Stimulated activated naive B cell treated with anti-CD40 and anti-IgM and Interleukin-4, amounts not matched to agents 10 μg/mL and 1 μg/mL and 100 μg/mL, for 72 hours (primary cell): Measurements from ENCODE around the gene CABLES2.

Experiments used
- ATAC-seq, 2 donors: fragments of 150-1000 bp; cut with Tn5 transposase; replicated peaks; 2 replicates each; pipeline ENCODE4 v1.10.0; 2021; ENCODE audit warnings: moderate library complexity in 1 of 2
- DNase-seq: peaks from one replicate; pipeline ENCODE4 v3.0.0; 2021
- H3K27ac Mint-ChIP-seq: one replicate; pipeline ENCODE4 v1.8.0; 2022; ENCODE audit warnings: mild to moderate bottlenecking, mixed read lengths
- H3K27me3 Mint-ChIP-seq, 2 donors: one replicate each; pipeline ENCODE4 v1.8.0; 2022; ENCODE audit warnings: mixed read lengths in 2 of 2
- H3K36me3 Mint-ChIP-seq, 2 donors: one replicate each; pipeline ENCODE4 v1.8.0; 2022; ENCODE audit warnings: mixed read lengths in 2 of 2, mild to moderate bottlenecking in 1 of 2
- H3K4me1 Mint-ChIP-seq, 2 donors: one replicate each; pipeline ENCODE4 v1.8.0; 2022; ENCODE audit warnings: mixed read lengths in 2 of 2, mild to moderate bottlenecking in 1 of 2
- H3K4me3 Mint-ChIP-seq, 2 donors: one replicate each; pipeline ENCODE4 v1.8.0; 2022; ENCODE audit warnings: mild to moderate bottlenecking in 2 of 2, mixed read lengths in 2 of 2, moderate library complexity in 1 of 2
- H3K9me3 Mint-ChIP-seq, 2 donors: one replicate each; pipeline ENCODE4 v1.8.0; 2022; ENCODE audit warnings: mixed read lengths in 2 of 2, mild to moderate bottlenecking in 1 of 2

The CABLES2 gene

GRCh38 chr20:62398120-62398821 is 8.8 kb downstream of the CABLES2 start:
- H3K36me3 Mint-ChIP-seq: peaks cover 27 to 43% of the 10 kb centered on the region in 2 donors
- DNase-seq (no peak), ATAC-seq (no peak)
- no peak overlapping the region for H3K27ac Mint-ChIP-seq
- H3K4me1 Mint-ChIP-seq: peaks cover 12 to 24% of the 10 kb centered on the region in 2 donors
- H3K9me3 Mint-ChIP-seq: peaks cover 4 to 8% of the 10 kb centered on the region in 2 donors
- no peak overlapping the region for H3K4me3 Mint-ChIP-seq
- no peaks in the 10 kb centered on the region for H3K27me3 Mint-ChIP-seq

- Mint-ChIP-seq H3K27me3 (no peaks in the 10 kb centered on the region), H3K36me3 (peaks cover 32 to 45% of the 10 kb centered on the region in 2 donors), H3K27ac (peak overlapping the region; percentile 28), H3K4me1 (peaks cover 10 to 18% of the 10 kb centered on the region in 2 donors), H3K4me3 (no peak overlapping the region), H3K9me3 (peaks cover 4 to 8% of the 10 kb centered on the region in 2 donors)
- no peak for ATAC-seq
- DNase-seq: no peak
Measured at GRCh38 chr20:62396367-62397239, 10.5 kb downstream of the CABLES2 start.

- H3K4me1 Mint-ChIP-seq: peaks cover 8 to 18% of the 10 kb centered on the region in 2 donors
- H3K36me3 Mint-ChIP-seq: peaks cover 28 to 46% of the 10 kb centered on the region in 2 donors
- H3K4me3 Mint-ChIP-seq: no peak overlapping the region
- peaks cover 4 to 8% of the 10 kb centered on the region in 2 donors for H3K9me3 Mint-ChIP-seq
- no peak overlapping the region for H3K27ac Mint-ChIP-seq
- no peak for DNase-seq
- ATAC-seq: no peak
- H3K27me3 Mint-ChIP-seq: no peaks in the 10 kb centered on the region
Measured at GRCh38 chr20:62395311-62396242, 11.5 kb downstream of the CABLES2 start.

DNA sequence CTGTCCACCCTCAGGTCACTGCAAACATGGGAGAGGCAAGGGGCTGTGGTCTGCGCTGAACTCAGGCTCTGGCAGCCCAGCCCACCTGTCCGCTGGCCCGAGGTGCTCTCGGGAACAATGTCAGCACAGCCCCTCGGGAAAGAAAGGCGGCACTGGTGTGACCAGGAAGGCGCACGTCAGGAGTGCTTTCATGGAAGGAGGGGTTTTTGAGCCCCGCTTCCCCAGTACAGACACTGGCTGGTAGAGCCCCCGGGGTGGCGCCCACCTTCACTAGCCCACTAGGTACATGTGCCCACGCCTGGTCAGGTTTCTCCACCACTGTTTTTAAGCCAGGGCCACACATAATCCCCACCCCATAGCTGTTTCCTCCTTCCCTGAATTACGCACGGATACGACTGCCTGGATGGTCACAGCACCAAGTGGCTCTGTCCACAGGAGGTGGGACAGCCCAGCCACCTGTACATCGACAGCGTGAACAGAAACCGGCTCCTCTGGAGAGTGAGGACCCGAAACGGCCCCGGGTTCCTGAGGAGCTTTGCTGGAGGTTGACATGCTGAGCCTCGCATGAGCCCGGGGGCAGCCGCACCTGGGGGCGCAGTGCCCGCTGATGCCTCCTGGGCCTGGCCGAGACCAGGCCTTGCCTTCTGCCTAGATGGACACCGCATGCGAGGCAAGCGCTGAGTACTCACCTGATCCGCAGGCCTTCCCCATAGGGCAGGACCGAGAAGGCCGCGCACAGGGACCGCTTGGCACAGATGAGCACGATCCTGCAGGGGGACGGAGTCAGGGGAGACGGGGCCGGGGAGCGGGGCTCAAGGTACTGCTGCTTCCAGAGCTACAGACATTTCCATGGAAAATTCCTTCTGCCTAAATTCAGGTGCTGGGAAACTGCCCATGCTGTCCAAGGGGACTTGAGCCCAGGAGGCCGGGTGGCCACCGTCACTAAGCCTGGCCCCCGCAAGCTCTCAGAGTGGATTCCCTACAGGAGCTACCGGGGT is 12.5 kb downstream of the CABLES2 start:
- H3K4me1 Mint-ChIP-seq: peaks cover 12 to 20% of the 10 kb centered on the region in 2 donors
- no peak for ATAC-seq
- H3K4me3 Mint-ChIP-seq: no peak overlapping the region
- peaks cover 4 to 8% of the 10 kb centered on the region in 2 donors for H3K9me3 Mint-ChIP-seq
- peaks cover 36 to 51% of the 10 kb centered on the region in 2 donors for H3K36me3 Mint-ChIP-seq
- no peak overlapping the region for H3K27ac Mint-ChIP-seq
- H3K27me3 Mint-ChIP-seq: no peaks in the 10 kb centered on the region
- DNase-seq: no peak

GRCh38 chr20:62393830-62394229 is 13.3 kb downstream of the CABLES2 start:
- Mint-ChIP-seq H3K27me3 (no peaks in the 10 kb centered on the region), H3K27ac (no peak overlapping the region), H3K4me1 (peaks cover 17 to 28% of the 10 kb centered on the region in 2 donors), H3K9me3 (peaks cover 4 to 8% of the 10 kb centered on the region in 2 donors), H3K4me3 (no peak overlapping the region), H3K36me3 (peaks cover 44 to 58% of the 10 kb centered on the region in 2 donors)
- no peak for DNase-seq
- ATAC-seq: no peak

- Mint-ChIP-seq H3K4me1 (peaks cover 18 to 33% of the 10 kb centered on the region in 2 donors), H3K4me3 (no peak overlapping the region), H3K9me3 (peaks cover 4 to 8% of the 10 kb centered on the region in 2 donors), H3K27ac (peak overlapping the region; percentile 51), H3K27me3 (no peaks in the 10 kb centered on the region), H3K36me3 (peaks cover 48 to 63% of the 10 kb centered on the region in 2 donors)
- DNase-seq: no peak
- ATAC-seq: no peak
Measured at GRCh38 chr20:62393335-62393665, 13.8 kb downstream of the CABLES2 start.

DNA sequence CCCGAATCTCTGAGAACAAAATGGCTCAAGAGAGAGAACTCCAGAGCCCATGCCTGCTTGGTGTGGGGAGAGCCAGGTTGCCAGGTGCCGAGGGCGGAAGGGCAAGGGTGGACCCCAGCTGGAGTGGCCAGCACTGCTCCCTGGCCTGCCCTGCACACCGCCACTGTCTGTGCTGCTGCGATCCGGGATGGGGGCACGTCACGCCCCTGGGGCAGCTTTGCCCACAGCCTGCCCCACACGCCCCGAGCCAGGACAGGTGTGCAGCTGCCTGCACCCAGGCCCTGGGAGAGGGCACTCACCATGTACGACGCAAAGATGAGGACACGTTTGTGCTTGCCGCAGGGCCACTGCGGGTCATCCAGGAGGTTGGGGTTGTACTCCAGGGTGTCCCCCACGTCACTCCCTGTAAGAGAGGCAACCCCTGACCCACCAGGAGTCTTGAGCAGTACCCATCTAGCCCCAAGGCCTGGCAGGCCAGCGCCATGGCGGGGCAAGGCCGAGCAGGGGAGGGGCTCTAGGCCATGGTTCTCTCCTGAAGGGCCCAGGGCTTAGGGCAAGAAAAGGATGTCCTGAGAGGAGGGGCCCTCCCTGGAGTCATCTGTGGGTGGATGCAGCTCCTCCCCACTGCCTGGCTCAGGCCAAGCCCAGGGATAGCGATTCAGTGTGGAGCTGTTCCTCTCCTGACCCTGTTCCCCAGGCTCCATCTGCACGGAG is 14.3 kb downstream of the CABLES2 start:
- DNase-seq: no peak
- peaks cover 48 to 63% of the 10 kb centered on the region in 2 donors for H3K36me3 Mint-ChIP-seq
- H3K27ac Mint-ChIP-seq: no peak overlapping the region
- H3K4me1 Mint-ChIP-seq: peaks cover 22 to 38% of the 10 kb centered on the region in 2 donors
- peaks cover 2 to 3% of the 10 kb centered on the region in 2 donors for H3K9me3 Mint-ChIP-seq
- no peak for ATAC-seq
- no peak overlapping the region for H3K4me3 Mint-ChIP-seq
- no peaks in the 10 kb centered on the region for H3K27me3 Mint-ChIP-seq

- Mint-ChIP-seq H3K4me1 (peaks cover 26 to 42% of the 10 kb centered on the region in 2 donors), H3K36me3 (peaks cover 46 to 61% of the 10 kb centered on the region in 2 donors), H3K4me3 (no peak overlapping the region), H3K27me3 (no peaks in the 10 kb centered on the region), H3K27ac (peak overlapping the region; percentile 66), H3K9me3 (no peaks in the 10 kb centered on the region)
- DNase-seq (no peak), ATAC-seq (no peak)
Measured at GRCh38 chr20:62392077-62392418, 15.0 kb downstream of the CABLES2 start.

GRCh38 chr20:62391165-62392076 is 15.7 kb downstream of the CABLES2 start:
- DNase-seq (no peak), ATAC-seq (no peak)
- peaks cover 26 to 42% of the 10 kb centered on the region in 2 donors for H3K4me1 Mint-ChIP-seq
- peak overlapping the region; percentile 66 for H3K27ac Mint-ChIP-seq
- H3K36me3 Mint-ChIP-seq: peaks cover 46 to 59% of the 10 kb centered on the region in 2 donors
- no peak overlapping the region for H3K4me3 Mint-ChIP-seq
- no peaks in the 10 kb centered on the region for H3K9me3 Mint-ChIP-seq
- H3K27me3 Mint-ChIP-seq: no peaks in the 10 kb centered on the region

DNA sequence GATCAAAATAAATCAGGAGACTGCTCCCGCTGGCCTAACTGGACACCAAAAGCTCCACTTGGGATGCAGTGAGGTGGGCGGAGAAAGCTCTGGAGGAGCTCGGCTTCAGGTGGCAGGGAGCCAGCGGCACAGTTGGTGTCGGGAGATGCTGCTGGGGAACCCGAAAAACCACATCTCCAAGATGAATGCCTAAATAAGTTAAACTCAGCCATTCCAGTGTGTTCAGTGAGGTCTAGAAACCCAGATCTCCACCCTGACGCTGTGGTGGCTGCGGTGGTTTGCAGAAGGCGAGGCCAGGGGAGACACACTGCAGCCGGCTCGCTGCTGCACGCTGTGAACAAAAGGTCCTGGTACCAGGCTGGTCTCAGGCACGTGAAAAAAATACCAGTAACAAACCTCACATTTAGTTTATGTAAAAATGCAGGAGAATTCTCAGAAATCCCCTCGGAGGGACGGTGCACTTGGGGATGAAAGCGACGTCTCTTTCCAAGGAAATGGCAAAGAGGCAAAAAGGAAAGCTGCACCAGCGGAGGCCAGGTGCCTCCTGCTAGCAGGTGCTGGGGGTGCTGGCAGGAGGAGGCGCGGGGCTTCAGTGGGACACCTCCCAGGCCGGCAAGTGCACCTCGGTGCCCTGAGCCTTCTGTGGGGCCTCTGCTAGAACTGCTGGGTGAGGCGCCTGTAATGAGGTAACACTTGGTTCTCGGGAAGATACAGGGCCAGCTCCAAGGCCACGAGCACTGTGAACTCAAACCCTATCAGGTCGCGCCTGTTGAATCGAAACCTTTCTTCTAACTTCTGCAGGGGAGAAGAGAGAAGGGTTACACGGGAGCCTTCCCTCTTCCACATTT is 16.5 kb downstream of the CABLES2 start:
- Mint-ChIP-seq H3K36me3 (peaks cover 45 to 63% of the 10 kb centered on the region in 2 donors), H3K4me3 (peak overlapping the region in 1 of 2 donors; percentile 25), H3K9me3 (no peaks in the 10 kb centered on the region), H3K4me1 (peaks cover 31 to 50% of the 10 kb centered on the region in 2 donors), H3K27ac (peak overlapping the region; percentile 86), H3K27me3 (no peaks in the 10 kb centered on the region)
- no peak for DNase-seq
- ATAC-seq: no peak

DNA sequence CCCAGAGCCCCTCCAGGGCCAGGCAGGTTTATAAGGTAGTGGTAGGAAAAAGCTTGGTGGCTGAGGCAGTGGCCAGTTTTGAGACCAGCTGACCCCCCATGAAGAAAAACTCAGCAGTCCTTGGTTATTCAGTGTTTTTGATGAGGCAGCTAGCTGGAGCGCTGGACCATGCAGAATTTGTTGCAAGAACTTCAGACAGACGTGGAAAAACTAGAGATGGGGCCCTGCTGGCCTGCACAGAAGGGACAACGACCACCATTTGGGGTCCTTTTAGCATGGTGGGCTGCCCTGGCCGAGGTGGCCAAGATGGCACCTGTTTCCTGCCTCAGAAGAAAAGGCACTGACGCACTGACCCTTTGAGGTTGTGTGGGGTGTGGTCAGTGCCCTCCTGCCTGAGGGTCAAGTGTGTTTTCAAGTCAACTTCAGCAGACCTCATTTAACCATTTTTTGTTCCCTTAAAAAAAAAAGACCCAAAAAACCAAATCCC is 17.4 kb downstream of the CABLES2 start:
- Mint-ChIP-seq H3K4me3 (no peak overlapping the region), H3K36me3 (peaks cover 41 to 58% of the 10 kb centered on the region in 2 donors)

More for the DNA sequence above, 17.4 kb downstream of the CABLES2 start:
- DNase-seq (no peak), ATAC-seq (no peak)
- H3K27ac Mint-ChIP-seq: peak overlapping the region; percentile 86
- H3K27me3 Mint-ChIP-seq: no peaks in the 10 kb centered on the region
- H3K4me1 Mint-ChIP-seq: peaks cover 36 to 57% of the 10 kb centered on the region in 2 donors
- H3K9me3 Mint-ChIP-seq: no peaks in the 10 kb centered on the region
